Neural cell (in vitro differentiated cells): ENCODE results near the gene HSPA12A. TPM values are rescaled to one million over a fixed set of nuclear protein-coding genes. Genes with fewer than 3 reads are reported as not detected.

Experiments
- H2AFZ ChIP-seq: fragments of 200-600, 300-800 bp; sonication (generic), shearing (Covaris generic); 2 replicates; pipeline ENCODE4 v1.6.0; 2014; ENCODE audit warnings: low read depth, mild to moderate bottlenecking, antibody characterized with exemption, low read length, moderate library complexity
- H3F3A ChIP-seq: fragments of 200-600 bp; shearing (Covaris generic); 2 replicates; pipeline ENCODE4 v1.6.1; 2016; ENCODE audit warnings: mild to moderate bottlenecking, moderate library complexity, mixed read lengths, antibody characterized with exemption, low read length; ENCODE audit not compliant: insufficient read depth, poor library complexity, severe bottlenecking
- H3K27ac ChIP-seq: fragments of 200-600, 300-800 bp; sonication (generic), shearing (Covaris generic); 2 replicates; pipeline ENCODE4 v1.5.1; 2014; ENCODE audit warnings: mild to moderate bottlenecking, low read length, moderate library complexity
- H3K27me3 ChIP-seq: fragments of 300-800, 200-600 bp; sonication (generic), shearing (Covaris generic); 2 replicates; pipeline ENCODE4 v1.6.0; 2014; ENCODE audit warnings: mild to moderate bottlenecking, low read depth, low read length, moderate library complexity; ENCODE audit not compliant: insufficient read depth
- H3K36me3 ChIP-seq: fragments of 300-800, 200-600 bp; sonication (generic), shearing (Covaris generic); 2 replicates; pipeline ENCODE4 v1.5.1; 2014; ENCODE audit warnings: mild to moderate bottlenecking, antibody characterized with exemption, low read length, moderate library complexity; ENCODE audit not compliant: insufficient read depth
- H3K4me2 ChIP-seq: fragments of 300-800, 200-600 bp; sonication (generic), shearing (Covaris generic); 2 replicates; pipeline ENCODE4 v1.6.0; 2014; ENCODE audit warnings: mild to moderate bottlenecking, low read length
- H3K4me3 ChIP-seq: fragments of 300-800, 200-600 bp; sonication (generic), shearing (Covaris generic); 2 replicates; pipeline ENCODE4 v1.5.1; 2014; ENCODE audit warnings: mild to moderate bottlenecking, low read length, moderate library complexity
- H3K79me2 ChIP-seq: fragments of 200-600 bp; shearing (Covaris generic); replicated peaks from 2 replicates; pipeline ENCODE4 v1.6.0; 2014; ENCODE audit warnings: mild to moderate bottlenecking, low read length, moderate library complexity; ENCODE audit not compliant: insufficient read depth
- H3K9ac ChIP-seq: fragments of 300-800, 200-600 bp; sonication (generic), shearing (Covaris generic); 2 replicates; pipeline ENCODE4 v1.6.1; 2016; ENCODE audit warnings: mild to moderate bottlenecking, low read length, mixed read lengths
- H3K9me2 ChIP-seq: fragments of 200-600 bp; shearing (Covaris generic); 2 replicates; pipeline ENCODE4 v1.6.1; 2016; ENCODE audit warnings: mild to moderate bottlenecking, low read length, mixed read lengths; ENCODE audit not compliant: insufficient read depth
- H3K9me3 ChIP-seq: fragments of 200-600, 300-800 bp; sonication (generic), shearing (Covaris generic); 2 replicates; pipeline ENCODE4 v1.6.1; 2016; ENCODE audit warnings: mild to moderate bottlenecking, mixed run types, low read length, moderate library complexity, mixed read lengths
- H4K20me1 ChIP-seq: fragments of 200-600 bp; shearing (Covaris generic); 2 replicates; pipeline ENCODE4 v1.6.1; 2016; ENCODE audit warnings: mild to moderate bottlenecking, mixed run types; ENCODE audit not compliant: insufficient read depth
- CTCF ChIP-seq: fragments of 450-650 bp; IDR thresholded peaks from 2 replicates; pipeline ENCODE4 v1.5.1; 2014; ENCODE audit warnings: antibody characterized with exemption, mild to moderate bottlenecking, moderate library complexity; ENCODE audit not compliant: poor library complexity, severe bottlenecking
- EP300 ChIP-seq: fragments of 450-650 bp; conservative IDR thresholded peaks from 2 replicates; pipeline ENCODE4 v1.6.1; 2014; ENCODE audit warnings: antibody characterized with exemption, mild to moderate bottlenecking, moderate library complexity; ENCODE audit not compliant: poor library complexity, severe bottlenecking
- EZH2 ChIP-seq: fragments of 200-600, 300-800 bp; shearing (Covaris generic), sonication (generic); IDR thresholded peaks from 2 replicates; pipeline ENCODE4 v1.6.1; 2014; ENCODE audit warnings: antibody characterized with exemption, low read length, borderline replicate concordance, mild to moderate bottlenecking; ENCODE audit not compliant: insufficient read depth, poor library complexity, severe bottlenecking
- MXI1 ChIP-seq: fragments of 450-650 bp; conservative IDR thresholded peaks from 2 replicates; pipeline ENCODE4 v1.6.1; 2014; ENCODE audit warnings: antibody characterized with exemption, mild to moderate bottlenecking; ENCODE audit not compliant: poor library complexity, severe bottlenecking
- POLR2AphosphoS5 ChIP-seq: IDR thresholded peaks from 2 replicates; pipeline ENCODE4 v1.6.1; 2012
- RAD21 ChIP-seq: fragments of 450-650 bp; conservative IDR thresholded peaks from 2 replicates; pipeline ENCODE4 v1.6.1; 2014; ENCODE audit warnings: antibody characterized with exemption, mild to moderate bottlenecking, moderate library complexity
- SMC3 ChIP-seq: fragments of 450-650 bp; conservative IDR thresholded peaks from 2 replicates; pipeline ENCODE4 v1.6.1; 2014; ENCODE audit warnings: antibody characterized with exemption, mild to moderate bottlenecking, moderate library complexity; ENCODE audit not compliant: poor library complexity
- TAF1 ChIP-seq: IDR thresholded peaks from 2 replicates; pipeline ENCODE4 v1.6.1; 2012; ENCODE audit warnings: low read depth
- polyA plus RNA-seq: library from polyadenylated mRNA; depleted of rRNA; stranded (reverse); fragments of >200 nt; gene quantifications from 2 replicates; pipeline ENCODE4 v1.2.3, GENCODE V29; 2014
- TF ChIP-seq, protein P1 (sequence below): IDR thresholded peaks from 2 replicates; pipeline ENCODE4 v1.6.1; 2012; ENCODE audit warnings: borderline replicate concordance

The HSPA12A gene
- polyA plus RNA-seq, 1 donor from 2014 or later: 5.9 TPM

- Histone ChIP-seq H3K4me3 (no peak overlapping the region), H3K36me3 (no peaks in the 10 kb centered on the region), H3K4me2 (no peak overlapping the region), H3K9me3 (no peaks in the 10 kb centered on the region), H2AFZ (no peak overlapping the region), H3K79me2 (no peaks in the 10 kb centered on the region), H3K9me2 (no peaks in the 10 kb centered on the region), H3F3A (no peaks in the 10 kb centered on the region), H3K27ac (no peak overlapping the region), H4K20me1 (no peaks in the 10 kb centered on the region), H3K9ac (no peak overlapping the region), H3K27me3 (no peaks in the 10 kb centered on the region)
- TF ChIP-seq, protein P1, sequence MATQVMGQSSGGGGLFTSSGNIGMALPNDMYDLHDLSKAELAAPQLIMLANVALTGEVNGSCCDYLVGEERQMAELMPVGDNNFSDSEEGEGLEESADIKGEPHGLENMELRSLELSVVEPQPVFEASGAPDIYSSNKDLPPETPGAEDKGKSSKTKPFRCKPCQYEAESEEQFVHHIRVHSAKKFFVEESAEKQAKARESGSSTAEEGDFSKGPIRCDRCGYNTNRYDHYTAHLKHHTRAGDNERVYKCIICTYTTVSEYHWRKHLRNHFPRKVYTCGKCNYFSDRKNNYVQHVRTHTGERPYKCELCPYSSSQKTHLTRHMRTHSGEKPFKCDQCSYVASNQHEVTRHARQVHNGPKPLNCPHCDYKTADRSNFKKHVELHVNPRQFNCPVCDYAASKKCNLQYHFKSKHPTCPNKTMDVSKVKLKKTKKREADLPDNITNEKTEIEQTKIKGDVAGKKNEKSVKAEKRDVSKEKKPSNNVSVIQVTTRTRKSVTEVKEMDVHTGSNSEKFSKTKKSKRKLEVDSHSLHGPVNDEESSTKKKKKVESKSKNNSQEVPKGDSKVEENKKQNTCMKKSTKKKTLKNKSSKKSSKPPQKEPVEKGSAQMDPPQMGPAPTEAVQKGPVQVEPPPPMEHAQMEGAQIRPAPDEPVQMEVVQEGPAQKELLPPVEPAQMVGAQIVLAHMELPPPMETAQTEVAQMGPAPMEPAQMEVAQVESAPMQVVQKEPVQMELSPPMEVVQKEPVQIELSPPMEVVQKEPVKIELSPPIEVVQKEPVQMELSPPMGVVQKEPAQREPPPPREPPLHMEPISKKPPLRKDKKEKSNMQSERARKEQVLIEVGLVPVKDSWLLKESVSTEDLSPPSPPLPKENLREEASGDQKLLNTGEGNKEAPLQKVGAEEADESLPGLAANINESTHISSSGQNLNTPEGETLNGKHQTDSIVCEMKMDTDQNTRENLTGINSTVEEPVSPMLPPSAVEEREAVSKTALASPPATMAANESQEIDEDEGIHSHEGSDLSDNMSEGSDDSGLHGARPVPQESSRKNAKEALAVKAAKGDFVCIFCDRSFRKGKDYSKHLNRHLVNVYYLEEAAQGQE: no peak
- TF ChIP-seq CTCF (no peak), SMC3 (no peak), EZH2 (no peak), EP300 (no peak), MXI1 (no peak), POLR2AphosphoS5 (no peak), TAF1 (no peak), RAD21 (no peak)
These were observed 54.7 kb downstream of the HSPA12A start for GRCh38 chr10:116687633-116688032.

- Histone ChIP-seq H3K27me3 (no peaks in the 10 kb centered on the region), H3K4me3 (no peak overlapping the region), H3K79me2 (no peaks in the 10 kb centered on the region), H3K36me3 (no peaks in the 10 kb centered on the region), H3K9ac (no peak overlapping the region), H3K9me3 (no peaks in the 10 kb centered on the region), H3K4me2 (no peak overlapping the region), H3K27ac (no peak overlapping the region), H2AFZ (no peak overlapping the region), H3F3A (no peaks in the 10 kb centered on the region), H3K9me2 (no peaks in the 10 kb centered on the region), H4K20me1 (no peaks in the 10 kb centered on the region)
- no peak for TF ChIP-seq RAD21
- TF ChIP-seq, protein P1: no peak
- no peak for TF ChIP-seq EP300
- no peak for TF ChIP-seq SMC3
- TF ChIP-seq POLR2AphosphoS5: no peak
- no peak for TF ChIP-seq CTCF
- TF ChIP-seq EZH2: no peak
- no peak for TF ChIP-seq TAF1
- no peak for TF ChIP-seq MXI1
These were observed 55.7 kb downstream of the HSPA12A start for GRCh38 chr10:116686632-116687031.
